ENCODE results near the gene TRAPPC4. TPM values are rescaled to one million over a fixed set of nuclear protein-coding genes. Genes with fewer than 3 reads are reported as not detected.
"Not testable (repeated sequence)": the region's sequence is repeated elsewhere in the genome, so short reads cannot be mapped to it uniquely, and the experiment has no call there.

The TRAPPC4 gene
- polyA plus RNA-seq, 3 donors = 24.1 to 48.4 (median 46.6) TPM

DNA sequence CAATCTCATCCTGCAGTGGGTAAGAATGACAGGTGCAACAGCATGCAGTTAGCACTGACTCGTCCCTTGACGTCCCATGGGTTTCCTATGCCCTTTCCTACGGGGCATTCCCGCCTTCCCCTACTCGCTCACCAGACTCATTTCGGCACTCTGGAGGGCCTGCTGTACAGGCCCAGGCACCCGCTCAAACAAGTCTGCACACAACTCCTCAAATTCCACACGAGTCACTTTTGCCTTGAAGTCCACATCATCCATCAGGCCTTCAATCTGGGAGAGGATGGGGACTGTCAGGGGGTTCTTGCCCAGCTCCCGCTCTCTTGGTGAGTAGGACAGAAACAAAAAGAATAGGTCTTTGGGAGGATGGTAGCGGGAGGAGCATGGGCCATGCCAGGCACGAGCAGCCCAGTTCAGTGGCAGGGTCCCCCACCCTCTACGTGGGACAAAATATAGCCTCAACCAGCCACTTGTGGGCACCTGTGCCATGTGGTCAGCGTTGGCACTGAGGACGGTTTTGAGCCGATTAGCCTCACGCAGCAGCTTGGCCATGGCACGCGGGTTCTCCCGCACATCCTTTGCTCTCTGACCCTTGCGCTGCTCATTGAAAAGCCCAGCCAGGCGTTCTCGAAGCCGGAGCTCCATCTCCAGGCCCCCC is 33.7 kb downstream of the TRAPPC4 start:
- H3K27ac ChIP-seq (ENCODE audit: low read depth, low read length) = no peak overlapping the region
- 91 to 94% (median 94%) methylated on average over 23 of the region's 23 CpGs for WGBS, 3 donors

DNA sequence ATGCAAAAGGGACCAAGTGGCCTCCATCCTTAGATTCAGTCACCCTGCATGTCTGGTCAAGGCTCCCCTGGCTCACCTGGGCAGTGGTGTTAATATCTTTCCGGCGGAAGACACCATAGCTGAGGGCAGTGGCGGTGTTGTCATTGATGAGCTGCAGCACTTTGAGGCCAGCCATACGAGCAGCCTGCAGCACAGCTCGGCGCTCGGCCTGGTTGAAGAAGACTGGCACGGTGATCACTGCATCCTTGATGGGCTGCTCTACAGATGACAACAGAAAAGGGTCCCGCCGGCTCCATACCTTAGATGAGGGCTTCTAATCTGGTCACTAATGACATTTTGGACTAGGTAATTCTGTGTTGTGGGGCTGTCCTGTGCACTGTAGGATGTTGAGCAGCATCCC is 35.9 kb downstream of the TRAPPC4 start:
- 77 to 97% (median 93%) methylated on average over 10 of the region's 10 CpGs for WGBS, 3 donors
- H3K27ac ChIP-seq (ENCODE audit: low read depth, low read length) = no peak overlapping the region

DNA sequence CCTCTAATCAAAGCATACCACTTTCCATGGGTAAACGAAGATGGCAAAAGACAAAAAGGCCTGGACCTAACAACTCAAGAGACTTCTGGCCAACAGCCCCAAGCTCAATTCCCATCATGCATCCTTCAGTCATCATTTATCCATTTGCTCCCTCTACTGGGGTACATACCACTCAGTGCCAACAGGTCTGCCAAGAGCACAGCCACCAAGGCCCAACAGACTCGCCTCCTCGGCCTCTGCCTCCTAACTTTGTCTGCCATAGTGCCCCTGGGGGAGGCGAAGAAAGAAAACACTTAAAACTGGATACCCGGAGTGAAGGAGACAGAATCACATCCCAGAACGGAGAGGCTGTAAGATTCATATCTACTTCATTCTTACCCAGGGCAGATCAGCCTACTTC is 37.3 kb downstream of the TRAPPC4 start:
- H3K27ac ChIP-seq (ENCODE audit: low read depth, low read length) = no peak overlapping the region
- WGBS, 3 donors = 22 to 62% (median 57%) methylated on average over 6 of the region's 6 CpGs

DNA sequence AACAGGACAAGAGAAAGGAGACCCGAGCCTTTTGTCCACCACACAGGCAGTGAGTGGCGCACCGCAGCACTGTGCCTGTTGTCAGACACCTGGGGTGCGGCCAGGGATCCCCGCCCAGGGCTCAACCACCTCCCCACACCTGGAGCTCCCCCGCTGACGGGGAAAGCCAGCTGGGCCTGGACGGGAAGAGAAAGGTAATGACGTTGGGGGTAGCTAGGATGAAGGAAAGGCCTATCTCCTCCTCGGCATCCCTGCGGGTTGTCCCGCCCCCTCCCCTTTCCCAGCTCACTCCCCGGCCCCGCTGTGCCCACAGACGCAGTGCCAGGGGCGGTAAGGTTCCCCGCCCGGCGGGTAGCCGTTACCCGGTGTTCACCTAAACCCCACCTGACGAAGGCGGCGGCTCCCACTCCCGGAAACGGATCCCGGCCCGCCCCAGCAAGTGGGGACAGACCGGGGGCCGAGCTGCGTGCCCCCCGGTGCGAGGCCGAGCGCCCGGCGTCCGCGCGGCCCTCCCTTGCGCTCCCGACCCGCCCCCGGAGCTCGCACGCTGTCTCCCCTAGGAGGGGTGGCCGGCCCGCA is 37.9 kb downstream of the TRAPPC4 start:
- no peak overlapping the region for H3K27ac ChIP-seq (ENCODE audit: low read depth, low read length)
- WGBS, 3 donors = 0 to 1% (median 1%) methylated on average over 28 to 48 of the region's 48 CpGs

DNA sequence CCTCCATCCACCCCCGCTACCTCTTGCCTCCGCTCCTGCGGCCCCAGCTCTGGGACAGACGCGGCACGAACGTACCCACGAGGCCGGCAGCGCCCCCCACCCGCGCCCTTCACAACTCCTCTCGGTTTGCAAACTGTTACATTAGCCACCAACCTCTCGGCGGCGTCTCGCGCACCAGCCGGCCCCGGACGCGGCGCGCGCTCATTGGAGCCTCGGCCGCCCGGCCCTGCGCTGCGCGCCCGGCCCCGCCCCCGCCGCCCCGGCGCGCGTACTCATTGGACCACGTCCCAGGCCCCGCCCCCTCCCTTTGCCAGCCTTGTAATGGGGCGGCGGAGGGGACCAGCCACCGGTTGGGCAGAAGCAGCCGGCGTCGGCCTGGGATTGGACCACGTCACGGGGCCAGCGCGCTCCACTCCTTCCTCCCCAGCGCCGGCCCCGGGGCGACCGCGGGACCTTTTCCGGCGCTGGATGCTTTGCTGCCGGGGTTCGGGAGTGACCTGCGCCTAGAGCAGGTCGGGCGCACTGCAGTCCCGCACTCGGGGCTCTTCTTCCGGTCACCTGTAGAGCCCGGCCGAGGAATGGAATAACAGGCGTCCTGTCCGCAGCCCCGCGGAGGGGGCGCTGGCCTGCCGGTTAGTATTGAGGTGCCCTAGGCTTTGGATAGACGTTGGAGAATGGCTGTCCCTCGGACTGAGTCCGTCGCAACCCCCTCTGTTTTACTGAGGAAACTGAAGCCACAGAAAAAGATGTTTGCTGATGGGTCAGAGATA is 38.6 kb downstream of the TRAPPC4 start, which contains the start of gene HYOU1:
TSS of gene HYOU1 (minus strand) at position 206 of the 770 bp plus-strand sequence. CDS start 1,045 bp downstream, outside the sequence.
- peak within 1 kb of the TSS; percentile 23 for H3K27ac ChIP-seq (ENCODE audit: low read depth, low read length)

DNA sequence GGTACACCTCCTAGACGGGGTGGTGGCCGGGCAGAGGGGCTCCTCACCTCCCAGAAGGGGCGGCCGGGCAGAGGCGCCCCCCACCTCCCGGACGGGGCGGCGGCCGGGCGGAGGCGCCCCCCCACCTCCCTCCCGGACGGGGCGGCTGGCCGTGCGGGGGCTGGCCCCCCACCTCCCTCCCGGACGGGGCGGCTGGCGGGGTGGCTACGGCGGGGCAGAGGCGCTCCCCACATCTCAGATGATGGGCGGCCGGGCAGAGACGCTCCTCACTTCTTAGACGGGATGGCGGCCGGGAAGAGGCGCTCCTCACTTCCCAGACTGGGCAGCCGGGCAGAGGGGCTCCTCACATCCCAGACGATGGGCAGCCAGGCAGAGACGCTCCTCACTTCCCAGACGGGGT is 40.6 kb downstream of the TRAPPC4 start:
- not testable (repeated sequence) for H3K27ac ChIP-seq (ENCODE audit: low read depth, low read length)
- WGBS, 3 donors = 80 to 92% (median 85%) methylated on average over 10 to 29 of the region's 35 CpGs

More for the DNA sequence above, 38.6 kb downstream of the TRAPPC4 start, which contains the start of gene HYOU1:
- 0 to 1% (median 0%) methylated on average over 53 to 79 of the region's 79 CpGs for WGBS, 3 donors

DNA sequence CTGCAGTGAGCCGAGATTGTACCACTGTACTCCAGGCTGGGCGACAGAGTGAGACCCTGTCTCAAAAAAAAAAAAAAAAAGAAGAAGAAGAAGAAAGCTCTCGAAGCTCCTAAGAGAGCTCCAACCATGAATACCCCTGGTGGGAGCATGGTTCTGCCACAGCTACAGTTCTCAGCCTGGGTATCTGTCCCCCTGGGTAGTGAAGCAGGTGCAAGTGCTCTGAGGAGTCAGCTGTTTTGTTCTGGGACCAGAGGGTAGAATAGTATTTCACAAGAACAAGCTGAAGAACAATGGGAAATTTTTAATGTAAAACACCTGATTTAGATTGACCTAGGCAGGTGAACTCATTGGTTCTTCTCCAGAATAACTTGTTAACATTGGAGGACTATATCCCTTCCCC is 42.7 kb downstream of the TRAPPC4 start:
- H3K27ac ChIP-seq (ENCODE audit: low read depth, low read length) = no peak overlapping the region
- WGBS, 3 donors = 25 to 92% (median 88%) methylated on average over 1 to 3 of the region's 3 CpGs

DNA sequence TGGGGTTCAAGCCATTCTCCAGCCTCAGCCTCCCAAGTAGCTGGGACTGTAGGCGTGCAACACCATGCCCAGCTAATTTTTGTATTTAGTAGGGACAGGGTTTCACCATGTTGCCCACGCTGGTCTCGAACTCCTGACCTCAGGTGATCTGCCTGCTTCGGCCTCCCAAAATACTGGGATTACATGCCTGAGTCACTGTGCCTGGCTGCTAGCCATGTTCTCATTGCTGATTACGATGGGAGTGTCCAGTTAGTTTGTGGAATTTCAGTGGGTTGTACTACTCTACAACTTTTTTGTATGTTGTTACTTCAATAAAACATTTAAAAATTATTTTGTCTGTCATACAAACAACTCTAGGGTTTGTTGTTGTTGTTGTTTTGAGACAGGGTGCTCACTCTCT is 44.2 kb downstream of the TRAPPC4 start:
- H3K27ac ChIP-seq (ENCODE audit: low read depth, low read length) = no peak overlapping the region
- 53 to 74% (median 63%) methylated on average over 5 of the region's 5 CpGs for WGBS, 3 donors

DNA sequence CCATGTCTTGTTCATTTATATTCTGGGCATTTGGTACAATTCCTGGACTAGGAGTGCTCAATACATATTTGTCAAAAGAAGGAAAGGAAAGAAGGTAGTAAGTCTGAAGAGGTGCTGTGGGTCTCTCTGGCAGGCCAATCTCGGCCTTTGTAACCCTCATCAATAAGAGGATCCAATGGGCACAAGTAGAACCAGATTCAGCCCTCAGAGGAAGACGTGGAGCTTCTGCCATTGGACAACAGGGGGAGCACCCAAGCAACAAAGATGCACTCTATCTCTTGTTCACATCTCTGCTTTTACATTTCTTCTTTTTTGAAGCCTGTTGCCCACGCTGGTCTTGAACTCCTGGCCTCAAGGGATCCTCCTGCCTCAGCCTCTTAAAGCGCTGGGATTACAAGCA is 46.8 kb downstream of the TRAPPC4 start:
- 73 to 75% (median 74%) methylated on average over 4 of the region's 4 CpGs for WGBS, 3 donors
- H3K27ac ChIP-seq (ENCODE audit: low read depth, low read length) = no peak overlapping the region

DNA sequence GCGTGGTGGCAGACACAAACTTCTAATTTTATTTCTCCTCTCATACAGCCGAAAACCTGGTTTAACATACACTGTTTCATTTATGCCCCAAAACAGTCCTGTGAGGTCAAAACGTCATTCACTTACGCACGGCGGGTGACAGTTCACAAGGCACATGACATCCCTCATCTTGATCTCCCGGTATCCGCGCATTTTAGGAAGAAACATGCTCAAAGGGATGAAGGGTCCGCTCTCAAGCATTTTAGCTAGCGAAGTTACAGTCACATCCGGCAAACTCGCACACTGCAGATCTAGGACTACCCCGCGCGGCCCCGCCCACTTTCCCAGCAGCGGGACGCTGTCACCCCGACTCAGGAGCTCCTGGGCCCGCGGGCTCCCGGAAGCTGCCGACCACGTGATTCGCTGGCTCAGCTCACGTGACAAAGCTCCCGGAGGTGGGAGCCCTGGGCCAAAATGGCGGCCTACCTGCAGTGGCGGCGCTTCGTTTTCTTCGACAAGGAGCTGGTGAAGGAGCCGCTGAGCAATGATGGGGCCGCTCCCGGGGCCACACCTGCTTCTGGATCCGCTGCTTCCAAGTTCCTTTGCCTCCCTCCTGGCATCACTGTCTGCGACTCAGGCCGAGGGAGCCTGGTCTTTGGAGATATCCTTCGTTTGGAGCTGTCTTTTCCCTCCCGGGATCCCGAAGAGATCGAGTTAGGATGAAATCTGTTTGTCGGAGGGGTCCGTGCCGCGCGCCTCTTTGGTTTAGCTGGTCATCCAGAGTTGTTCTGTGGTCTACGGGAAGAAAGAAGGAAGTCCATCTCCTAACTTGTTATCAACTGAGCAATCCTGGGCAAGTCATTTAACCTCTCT is 49.0 kb downstream of the TRAPPC4 start, which contains the start of gene VPS11:
TSS of gene VPS11 (plus strand) at position 448 of the 852 bp plus-strand sequence. CDS start at position 454, 6 bp downstream.
- peak within 1 kb of the TSS; percentile 86 for H3K27ac ChIP-seq (ENCODE audit: low read depth, low read length)
- 0% methylated on average over 49 of the region's 49 CpGs for WGBS, 3 donors

Other genes with a start within 250 kb of the TRAPPC4 start
- gene DDX6, start 227.6 kb upstream of the TRAPPC4 start, polyA plus RNA-seq = 10 to 100 TPM; 11.9 to 28.7 (median 16.8) TPM
- under 1 TPM; 0.22 to 1.00 (median 0.46) TPM for gene CXCR5, start 134.9 kb upstream of the TRAPPC4 start, polyA plus RNA-seq
- 10 to 100 TPM; 13.9 to 28.9 (median 22.8) TPM for gene BCL9L, start 92.8 kb upstream of the TRAPPC4 start, polyA plus RNA-seq
- under 1 TPM in 2 of 3 donors, not detected in 1; 0.14 to 0.16 TPM for gene UPK2, start 62.5 kb upstream of the TRAPPC4 start, polyA plus RNA-seq
- gene FOXR1, start 47.0 kb upstream of the TRAPPC4 start, polyA plus RNA-seq = not detected
- 10 to 100 TPM in 2 of 3 donors, 1 to 10 TPM in 1; 6.1 to 28.3 (median 13.7) TPM for gene CENATAC, start 20.6 kb upstream of the TRAPPC4 start, polyA plus RNA-seq
- 1,000 to 10,000 TPM; 1,274 to 4,411 (median 1,949) TPM for gene RPS25, start 423 bp upstream of the TRAPPC4 start, polyA plus RNA-seq
- 10 to 100 TPM in 2 of 3 donors, 1 to 10 TPM in 1; 7.4 to 37.9 (median 13.2) TPM for gene SLC37A4, start 12.1 kb downstream of the TRAPPC4 start, polyA plus RNA-seq
- 10 to 100 TPM; 37.7 to 73.2 (median 41.1) TPM for gene HYOU1, start 38.4 kb downstream of the TRAPPC4 start, polyA plus RNA-seq
- gene VPS11, start 49.1 kb downstream of the TRAPPC4 start, polyA plus RNA-seq = 10 to 100 TPM; 20.5 to 35.2 (median 30.7) TPM
- 10 to 100 TPM; 13.7 to 23.3 (median 14.7) TPM for gene HMBS, start 66.1 kb downstream of the TRAPPC4 start, polyA plus RNA-seq
- gene DPAGT1, start 83.1 kb downstream of the TRAPPC4 start, polyA plus RNA-seq = 10 to 100 TPM; 20.0 to 28.9 (median 24.0) TPM
- gene C2CD2L, start 88.6 kb downstream of the TRAPPC4 start, polyA plus RNA-seq = 1 to 10 TPM; 3.1 to 6.7 (median 5.2) TPM
- 10 to 100 TPM in 1 of 3 donors, 1 to 10 TPM in 2; 9.1 to 15.4 (median 9.7) TPM for gene HINFP, start 102.8 kb downstream of the TRAPPC4 start, polyA plus RNA-seq
- under 1 TPM; 0.01 to 0.34 (median 0.06) TPM for gene ABCG4, start 130.3 kb downstream of the TRAPPC4 start, polyA plus RNA-seq
- 10 to 100 TPM in 2 of 3 donors, 1 to 10 TPM in 1; 7.1 to 15.4 (median 10.3) TPM for gene NLRX1, start 150.0 kb downstream of the TRAPPC4 start, polyA plus RNA-seq
- gene NHERF4, start 166.7 kb downstream of the TRAPPC4 start, polyA plus RNA-seq = under 1 TPM; 0.17 to 0.27 (median 0.22) TPM
- 1 to 10 TPM; 1.7 to 7.3 (median 5.8) TPM for gene CBL, start 187.6 kb downstream of the TRAPPC4 start, polyA plus RNA-seq

Measured in adipose tissue (tissue), 3 donors.